DMS153 (cell line): ENCODE results near the gene TLE1.
"Not testable (repeated sequence)": the region's sequence is repeated elsewhere in the genome, so short reads cannot be mapped to it uniquely, and the experiment has no call there.

ENCODE experiments used
- DNase-seq: peaks from one replicate; lab custom pipeline; 2025; lab: John Stamatoyannopoulos, UW

The TLE1 gene

DNA sequence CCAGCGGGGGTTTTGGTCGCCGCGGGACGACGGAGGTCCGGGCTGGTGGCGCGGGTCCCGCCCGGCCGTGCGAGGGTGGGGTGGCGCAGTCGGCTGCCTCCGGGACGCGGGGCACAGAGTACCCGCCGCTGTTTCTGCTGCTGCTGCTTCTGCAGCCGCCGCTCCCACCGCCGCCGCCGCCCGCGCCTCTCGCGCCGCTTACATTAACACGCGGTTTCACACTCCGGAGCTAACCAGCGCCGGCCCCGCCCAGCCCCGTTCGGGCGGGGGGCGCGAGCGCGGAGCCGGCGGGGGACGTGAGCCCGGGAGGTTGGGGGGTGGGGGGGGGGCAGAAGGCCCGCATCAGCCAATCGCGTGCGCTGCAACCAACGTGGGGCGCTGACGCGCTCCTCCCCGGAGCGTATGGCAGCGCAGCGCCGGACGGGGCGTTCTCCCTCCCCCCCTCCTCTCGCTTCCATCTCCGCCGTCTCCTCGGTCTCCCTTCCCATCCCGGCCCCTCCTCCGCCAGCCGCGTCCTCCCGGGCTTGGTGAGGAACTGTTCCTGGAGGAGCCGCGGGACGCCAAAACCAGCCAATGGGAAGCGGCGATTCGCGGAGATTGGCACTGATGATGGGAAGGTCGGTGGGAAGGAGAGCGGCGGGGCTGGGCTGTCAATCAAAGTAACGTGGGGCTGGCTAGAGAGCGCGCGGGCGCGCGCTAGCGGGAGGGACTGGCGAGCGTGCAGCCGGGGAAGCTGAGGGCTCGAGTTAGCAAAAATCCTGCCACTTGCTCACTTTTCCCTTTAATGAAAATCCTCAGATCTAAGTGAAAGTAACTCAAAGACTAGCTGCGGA, at the start of gene TLE1:
Gene TLE1, minus strand, starts transcription at position 205 of the 833 bp plus-strand sequence. CDS start 1,307 bp downstream, outside the sequence.
- peak; percentile 99 for DNase-seq

DNA sequence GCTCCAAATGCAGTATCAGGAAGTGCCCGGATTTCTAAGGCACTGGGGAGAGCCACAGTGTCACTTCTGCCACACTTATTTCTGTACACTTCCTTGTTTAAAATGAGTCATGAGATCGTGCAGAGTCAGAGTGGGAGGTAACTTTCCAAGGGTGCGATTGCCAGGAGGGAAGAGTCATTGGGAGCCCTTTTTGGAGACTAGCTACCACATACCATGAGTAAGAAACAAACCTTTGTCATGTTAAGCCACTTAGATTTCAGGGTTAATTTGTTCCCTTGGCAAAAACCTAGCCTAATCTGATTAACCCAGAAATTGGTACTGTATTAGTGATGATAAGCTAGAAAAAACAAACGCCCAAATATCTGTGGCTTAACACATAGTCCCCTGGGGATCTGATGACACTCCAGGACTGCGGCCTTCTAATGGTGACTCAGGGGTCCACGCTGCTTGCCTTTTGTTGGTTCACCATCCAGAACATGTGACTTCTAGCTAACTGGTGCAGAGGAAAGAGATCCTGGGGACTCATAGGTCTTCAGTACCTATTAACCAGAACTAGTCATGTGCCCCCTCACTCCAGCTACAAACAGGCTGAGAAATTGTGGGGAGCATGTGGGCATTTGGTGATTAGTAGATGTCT, 48.6 kb upstream of the TLE1 start:
- DNase-seq, result peak; percentile 65

DNA sequence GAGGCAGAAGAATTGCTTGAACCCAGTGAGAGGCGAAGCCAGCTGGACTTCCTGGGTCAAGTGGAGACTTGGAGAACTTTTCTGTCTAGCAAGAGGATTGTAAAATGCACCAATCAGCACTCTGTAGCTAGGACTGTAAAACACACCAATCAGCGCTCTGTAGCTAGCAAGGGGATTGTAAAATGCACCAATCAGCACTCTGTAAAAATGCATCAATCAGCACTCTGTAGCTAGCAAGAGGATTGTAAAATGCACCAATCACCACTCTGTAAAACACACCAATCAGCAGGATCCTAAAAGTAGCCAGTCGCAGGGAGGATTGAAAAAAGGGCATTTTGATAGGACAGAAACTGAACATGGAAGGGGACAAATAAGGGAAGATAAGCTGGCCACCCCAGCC, 41.2 kb upstream of the TLE1 start:
- not testable (repeated sequence) for DNase-seq

DNA sequence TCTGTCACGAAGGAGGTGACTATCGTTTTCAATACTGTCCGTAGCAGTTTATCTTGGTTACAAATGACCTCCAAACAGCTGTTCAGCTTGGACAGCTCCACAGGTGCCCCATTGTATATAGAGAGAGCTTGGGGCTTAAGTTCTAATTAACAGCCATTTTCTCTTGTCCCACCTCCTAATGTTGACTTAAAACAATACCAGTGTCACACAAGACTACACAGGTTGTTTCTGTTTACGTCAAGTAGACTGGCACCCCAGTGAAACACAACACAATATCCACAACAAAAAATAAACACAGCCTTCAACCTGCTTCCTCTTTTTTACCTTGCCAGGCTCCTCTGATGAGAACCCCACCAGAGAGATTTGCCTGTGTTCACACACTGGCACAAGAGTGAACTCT, 39.8 kb upstream of the TLE1 start:
- peak; percentile 6 for DNase-seq

DNA sequence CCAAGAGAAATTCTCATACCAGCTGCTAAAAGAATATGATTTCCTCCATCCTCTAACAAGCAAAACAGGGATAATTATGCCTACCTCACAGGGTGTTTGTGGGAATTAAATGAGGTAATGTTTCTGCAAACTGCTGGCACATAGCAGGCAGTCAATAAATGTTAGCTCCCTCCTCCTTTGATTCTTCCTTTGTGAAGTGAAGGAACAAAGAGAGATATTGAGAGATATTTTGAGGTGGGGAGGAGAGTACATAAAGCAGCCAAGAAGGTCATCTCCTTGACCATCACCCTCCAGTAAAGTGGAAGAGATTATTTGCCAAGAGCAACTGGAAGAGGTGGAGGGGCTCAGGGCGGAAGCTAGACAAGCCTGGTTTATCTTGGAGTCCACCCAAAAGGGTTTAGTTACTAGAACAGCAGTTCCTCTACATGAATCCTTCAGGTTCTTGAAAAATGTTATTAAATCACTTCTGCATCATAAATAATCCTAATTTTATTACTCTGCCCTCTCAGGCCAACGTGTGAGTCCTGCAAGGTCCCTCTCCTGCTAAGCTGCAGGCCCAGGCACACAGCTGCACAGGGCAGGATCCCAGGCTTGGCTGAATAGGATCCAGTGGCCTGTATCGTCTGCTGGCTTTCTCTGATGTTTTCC, 35.0 kb upstream of the TLE1 start:
- DNase-seq, result no peak

DNA sequence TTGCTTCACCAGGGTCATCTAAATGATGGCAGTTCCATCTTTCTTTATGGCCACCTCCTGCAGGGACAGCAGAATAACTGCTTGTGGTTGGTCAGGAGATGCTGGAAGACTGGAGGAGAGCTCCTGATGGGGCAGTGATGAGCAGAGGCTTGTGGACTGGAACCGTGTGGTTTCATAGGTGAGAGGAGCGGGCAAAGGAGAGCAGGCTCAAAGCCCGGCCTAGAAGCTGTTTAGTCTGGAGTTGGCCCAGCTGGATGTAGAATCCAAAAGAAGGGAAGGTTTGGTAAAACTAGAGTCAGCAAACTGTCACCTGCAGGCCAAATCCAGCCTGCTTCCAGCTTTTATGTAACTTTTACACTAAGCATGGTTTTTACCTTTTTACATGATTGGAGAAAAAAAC, 32.9 kb upstream of the TLE1 start:
- DNase-seq, result no peak

DNA sequence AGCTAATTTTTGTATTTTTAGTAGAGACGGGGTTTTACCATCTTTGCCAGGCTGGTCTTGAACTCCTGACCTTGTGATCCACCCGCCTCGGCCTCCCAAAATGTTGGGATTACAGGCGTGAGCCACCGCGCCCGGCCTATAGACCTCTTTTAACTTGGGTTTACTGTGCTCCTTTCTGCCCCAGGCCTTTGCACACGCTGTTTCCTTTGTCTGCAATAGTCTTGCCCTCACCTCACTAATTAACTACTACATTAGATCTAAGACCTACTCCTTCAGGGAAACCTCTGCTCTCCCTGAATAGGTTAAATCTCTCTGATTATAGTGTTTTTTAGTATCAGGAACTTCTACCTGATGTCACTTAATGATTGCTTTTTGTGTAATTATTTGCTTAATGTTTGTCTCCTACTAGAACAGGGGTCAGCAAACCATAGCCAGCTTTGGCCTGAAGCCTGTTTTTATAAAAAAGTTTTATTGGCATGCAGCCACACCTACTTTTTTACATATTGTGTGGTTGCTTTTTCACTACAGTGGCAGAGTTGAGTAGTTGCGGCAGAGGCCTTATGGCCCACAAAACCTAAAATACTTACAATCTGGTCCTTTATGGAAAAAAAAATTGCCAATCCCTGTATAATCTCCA, 31.2 kb upstream of the TLE1 start:
- DNase-seq, result no peak

DNA sequence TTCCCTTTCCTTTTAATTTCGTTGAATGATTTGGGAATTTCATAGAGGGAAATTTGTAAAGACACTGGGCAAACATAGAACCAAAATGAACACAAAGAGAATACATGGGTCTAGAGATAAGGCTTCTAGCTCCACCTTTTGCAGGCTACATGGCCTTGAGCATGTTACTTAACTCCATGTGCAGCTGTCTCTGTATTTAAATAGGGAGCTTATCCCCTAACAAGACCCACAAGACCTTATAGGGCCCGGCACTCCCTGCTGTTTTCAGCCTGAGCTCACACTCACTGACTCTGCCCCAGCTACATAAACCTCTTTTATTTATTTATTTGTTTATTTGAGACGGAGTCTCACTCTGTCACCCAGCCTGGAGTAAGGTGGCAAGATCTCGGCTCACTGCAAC, 30.6 kb upstream of the TLE1 start:
- no peak for DNase-seq

DNA sequence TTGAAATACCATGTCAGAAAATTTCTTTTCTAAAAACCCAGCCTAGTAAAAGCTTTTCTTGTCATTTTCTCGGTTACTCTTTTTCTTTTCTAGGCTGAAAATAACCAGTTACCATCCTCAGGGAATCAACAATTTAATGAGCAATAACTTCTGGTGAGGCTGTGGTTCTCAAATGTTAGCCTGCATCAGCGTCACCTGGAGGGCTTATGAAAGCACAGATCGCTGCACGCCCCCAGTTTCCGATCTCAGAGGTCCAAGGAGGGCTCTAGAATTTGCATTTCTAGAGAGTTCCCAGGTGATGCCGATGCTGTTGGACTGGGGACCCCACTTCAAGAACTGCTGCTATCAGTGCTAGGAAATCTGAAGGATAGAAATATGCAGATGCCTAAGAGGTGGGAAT, 28.9 kb upstream of the TLE1 start:
- DNase-seq, result no peak

DNA sequence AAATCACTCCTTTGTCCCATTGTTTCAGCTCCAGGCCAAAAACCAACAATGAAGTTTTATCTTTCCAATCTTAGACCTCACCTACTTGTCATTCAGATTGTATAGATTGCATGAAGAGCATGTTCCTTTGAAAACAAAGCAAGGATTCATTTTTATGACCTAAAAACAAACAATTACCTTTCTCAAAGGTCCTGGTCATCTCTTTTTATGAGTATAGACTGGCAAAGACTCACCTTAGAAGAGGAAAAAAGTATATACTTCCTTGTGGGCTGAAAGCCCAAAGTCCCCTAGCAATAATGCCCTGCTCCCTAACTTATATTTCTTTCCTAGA, 28.4 kb upstream of the TLE1 start:
- DNase-seq, result peak; percentile 59

DNA sequence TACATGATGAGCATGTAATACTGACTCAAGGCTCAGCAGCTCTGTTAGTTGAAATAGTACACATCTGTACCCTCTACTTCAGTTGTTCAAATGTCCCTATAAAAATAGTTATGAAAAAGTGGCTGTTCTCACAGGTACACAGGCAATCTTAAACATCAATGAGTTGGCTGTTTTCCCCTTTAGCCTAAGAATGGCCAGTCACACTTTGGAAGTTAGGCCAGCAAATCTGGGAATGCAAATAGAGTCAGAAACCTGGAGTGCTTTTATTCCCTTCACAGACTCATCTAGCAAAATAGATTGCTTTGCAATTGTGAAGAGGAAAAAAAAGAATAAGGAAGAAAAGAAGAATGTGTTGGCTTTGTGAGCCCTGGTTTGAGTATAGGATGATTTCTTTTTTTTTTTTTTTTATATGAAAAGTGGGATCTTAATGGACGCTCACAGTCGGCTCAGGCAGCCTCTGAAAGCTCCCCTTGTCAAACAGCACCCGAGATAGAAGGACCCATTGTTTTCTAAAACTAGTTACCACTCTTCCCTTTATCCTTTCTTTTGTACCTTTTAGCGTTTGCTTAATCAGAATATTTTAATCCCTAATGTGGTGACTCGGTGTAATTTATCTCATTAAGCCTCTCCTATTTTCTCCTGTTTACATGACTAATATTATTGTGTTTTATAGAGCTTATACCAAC, 27.9 kb upstream of the TLE1 start:
- no peak for DNase-seq

DNA sequence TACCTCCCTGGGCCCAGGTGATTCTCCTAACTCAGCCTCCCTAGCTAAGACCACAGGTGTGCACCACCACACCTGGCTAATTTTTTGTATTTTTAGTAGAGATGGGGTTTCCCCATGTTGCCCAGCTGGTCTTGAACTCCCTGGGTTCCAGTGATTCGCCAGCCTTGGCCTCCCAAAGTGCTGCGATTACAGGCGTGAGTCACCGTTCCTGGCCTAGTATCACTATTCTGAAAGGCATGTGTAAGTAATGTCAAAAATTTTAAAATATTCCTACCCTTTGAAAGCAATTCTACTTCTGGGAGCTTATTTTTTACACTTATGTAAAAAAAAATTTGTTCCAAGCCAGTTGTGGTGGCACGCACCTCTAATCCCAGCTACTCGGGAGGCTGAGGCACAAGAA, 27.1 kb upstream of the TLE1 start:
- DNase-seq, result no peak

DNA sequence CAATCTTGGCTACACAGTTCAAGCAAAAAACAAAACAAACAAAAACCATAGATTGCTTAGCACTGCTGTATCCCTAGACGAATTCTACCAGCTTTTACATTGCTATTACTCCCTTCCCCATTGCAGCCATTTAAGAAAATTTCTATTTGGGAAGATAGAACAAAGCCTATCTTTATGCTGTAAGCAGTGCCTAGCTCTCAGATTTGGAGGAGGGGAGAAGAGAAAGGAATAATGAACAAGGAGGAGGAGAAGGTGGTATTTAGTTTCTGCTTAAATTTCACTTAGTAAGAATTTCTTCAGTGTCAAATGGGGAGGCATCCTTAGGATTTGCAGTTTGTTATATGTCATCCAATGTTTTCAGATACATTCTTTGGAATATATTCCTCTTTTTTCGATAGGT, 16.2 kb upstream of the TLE1 start:
- no peak for DNase-seq

DNA sequence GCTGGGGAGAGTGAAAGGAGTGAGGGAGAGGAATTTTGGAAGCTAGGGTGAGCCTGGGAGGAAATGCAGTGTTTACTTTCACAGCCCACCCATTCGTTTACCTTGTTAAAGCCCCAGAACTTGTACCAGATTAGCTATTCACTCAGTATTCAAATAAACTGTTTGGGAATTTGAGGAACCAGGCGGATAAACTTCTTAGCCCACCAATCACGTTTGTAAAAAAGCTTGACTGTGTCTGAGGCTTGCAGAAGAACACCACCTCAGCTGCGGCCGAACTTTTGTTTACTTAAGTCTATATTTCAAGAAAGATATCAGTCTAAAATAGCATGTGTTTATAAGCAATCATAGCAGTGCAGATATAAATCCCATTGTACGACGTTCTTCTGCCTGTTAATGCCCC, 5.2 kb upstream of the TLE1 start:
- DNase-seq, result no peak

DNA sequence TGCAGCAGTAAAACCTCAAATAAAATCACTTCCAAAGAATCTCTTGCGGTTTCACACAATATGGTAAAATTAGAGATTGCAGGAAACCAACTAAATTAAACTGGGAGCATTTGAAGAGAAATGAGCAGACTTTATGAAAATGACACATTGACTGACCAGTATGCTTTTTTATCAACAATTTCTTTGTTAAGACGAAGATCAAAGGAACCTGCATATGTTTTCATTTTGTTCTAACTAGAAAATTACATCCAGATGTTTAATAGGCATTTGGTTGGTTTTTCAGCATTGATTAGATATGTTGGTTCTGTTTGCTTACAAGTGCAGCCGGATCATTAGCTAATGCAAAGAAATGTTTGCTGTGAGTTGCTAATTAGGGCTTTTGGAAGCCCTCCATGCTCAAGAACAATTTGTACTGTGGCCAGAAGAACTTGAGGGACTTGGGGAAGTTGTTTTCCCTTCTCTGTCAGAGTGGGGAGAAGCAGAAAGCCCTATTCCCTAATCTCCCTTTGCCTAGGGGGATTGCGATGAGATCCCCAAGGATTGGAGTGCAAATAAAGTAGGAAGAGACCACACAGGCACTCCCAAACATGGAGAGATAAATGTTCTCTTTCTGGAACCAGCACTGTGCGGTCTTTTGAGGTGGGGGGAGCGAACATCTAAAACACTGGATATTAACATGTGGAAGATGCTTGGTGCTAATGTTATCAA, 4.5 kb upstream of the TLE1 start:
- DNase-seq, result no peak

DNA sequence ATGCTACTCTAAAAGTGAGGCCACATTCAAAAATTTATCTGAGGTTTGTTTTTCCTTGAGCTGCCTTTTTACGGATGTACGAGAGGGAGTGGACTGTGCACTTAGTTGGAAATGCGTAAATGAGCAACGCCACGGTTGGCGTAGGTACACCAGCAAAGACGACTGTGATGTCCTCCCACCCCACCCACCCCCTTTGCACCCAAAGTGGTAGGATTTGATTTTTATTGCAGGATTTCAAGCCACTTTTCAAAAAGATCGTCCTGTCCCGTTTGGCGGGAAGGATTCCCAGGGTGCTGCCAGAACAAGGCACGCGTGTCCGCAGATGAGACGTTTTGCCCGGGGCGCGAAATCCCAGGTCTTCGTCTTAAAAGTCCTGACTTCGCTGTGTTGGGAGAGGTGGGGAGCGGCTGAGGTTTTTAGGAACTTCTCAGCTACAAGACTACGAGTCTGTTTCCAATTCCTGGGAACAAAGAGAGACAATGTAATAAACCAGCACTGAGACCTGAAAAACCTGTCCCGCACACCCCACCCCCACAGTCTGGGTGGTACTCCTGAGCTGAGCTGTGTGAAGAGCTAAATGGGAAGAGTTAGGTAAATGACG, 1.0 kb upstream of the TLE1 start:
- peak; percentile 54 for DNase-seq

DNA sequence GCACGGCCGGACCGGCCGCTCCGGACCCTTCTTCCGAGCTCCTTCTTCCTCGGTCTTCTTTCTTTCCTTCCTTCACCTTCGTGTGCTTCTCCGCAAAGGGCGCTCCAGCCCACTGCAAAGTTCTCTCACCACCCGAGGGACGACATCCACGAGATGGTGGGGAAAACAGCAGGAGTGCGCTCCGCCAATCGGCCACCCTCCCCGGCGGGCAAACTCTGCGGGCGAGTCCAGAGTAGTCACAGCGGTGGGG, 329 bp downstream of the TLE1 start:
- DNase-seq, result not testable (repeated sequence)

DNA sequence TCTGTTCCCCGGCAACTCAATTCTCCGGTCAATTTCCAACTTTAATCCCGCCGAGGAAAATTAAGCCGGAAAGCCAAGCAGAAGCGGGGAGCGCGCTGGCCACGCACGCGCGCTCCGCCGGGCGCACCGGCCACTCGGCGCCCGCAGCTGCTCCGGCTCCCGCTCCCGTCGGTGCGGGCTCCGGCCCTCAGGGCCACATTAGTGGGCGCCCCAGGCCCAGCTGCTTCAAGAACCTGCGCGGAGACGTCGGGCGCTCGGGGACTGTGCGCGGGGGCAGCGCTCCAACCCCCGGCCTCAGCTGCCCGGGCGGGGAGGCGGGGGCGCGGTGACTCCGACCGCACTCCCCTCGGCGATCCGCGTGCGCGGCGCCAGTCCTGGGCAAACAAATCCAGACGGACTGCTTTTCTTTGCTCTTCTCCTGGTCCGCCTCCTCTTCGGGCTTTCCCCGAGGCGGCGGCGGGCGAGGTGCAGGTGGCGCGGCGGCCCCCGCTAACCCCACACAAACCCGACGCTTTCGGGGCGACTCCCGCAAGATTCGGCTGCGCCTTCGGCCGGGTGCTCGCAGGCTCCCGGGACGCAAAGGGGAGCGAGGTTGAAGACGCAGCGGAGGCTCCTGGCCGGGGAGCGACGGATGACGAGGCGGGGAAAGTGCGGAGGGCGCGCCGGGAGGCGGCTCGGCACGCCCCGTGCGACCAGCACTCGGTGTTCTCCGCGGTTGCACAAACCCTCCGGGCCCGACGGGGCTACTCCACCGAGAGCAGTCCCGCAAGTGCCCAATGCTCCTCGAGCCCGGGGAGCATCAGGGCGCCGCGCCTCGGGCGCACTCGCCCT, 870 bp downstream of the TLE1 start:
- not testable (repeated sequence) for DNase-seq

DNA sequence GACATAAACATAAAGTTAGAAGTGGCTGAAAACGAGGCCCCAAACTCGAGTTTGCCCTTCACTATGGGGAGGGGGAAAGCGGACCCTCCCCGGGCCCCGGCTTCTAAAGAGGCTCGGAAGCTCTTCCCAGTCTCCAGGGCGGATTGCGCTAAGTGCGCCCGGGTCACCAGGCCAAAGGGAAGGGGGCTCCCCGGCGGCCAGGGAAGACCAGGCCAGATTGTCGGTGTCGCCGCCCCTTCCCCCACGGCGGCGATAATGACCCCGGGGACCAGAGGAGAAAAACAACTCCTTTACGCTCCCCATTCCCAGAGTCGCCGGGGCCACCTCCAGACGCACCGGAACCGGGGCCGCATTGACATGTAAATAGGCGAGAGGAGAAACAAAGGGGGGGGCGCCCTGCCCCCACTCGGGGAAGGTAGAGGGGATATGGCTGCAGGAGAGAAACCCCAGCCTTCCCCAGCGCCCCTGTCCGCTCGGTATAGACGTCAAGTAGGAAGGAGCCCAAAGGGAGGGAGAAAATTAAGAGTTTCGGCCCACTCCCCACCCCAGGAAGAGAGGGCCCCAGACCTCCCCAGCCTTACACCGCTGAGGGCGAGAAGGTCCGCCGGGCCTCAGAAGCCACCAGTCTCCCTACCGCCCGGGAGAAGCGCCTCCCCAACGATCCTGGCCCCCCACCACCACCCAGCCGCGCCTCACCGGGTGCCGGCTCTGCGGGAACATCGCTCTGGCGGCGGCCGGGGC, 1.7 kb downstream of the TLE1 start:
- no peak for DNase-seq
